Heart left ventricle (tissue), 13 donors: ENCODE data around the gene GNG7.

Experiments used
- POLR2A ChIP-seq, 2 donors: fragments of 450-650 bp; IDR thresholded peaks; one replicate each; pipeline ENCODE4 v1.6.1; 2017; ENCODE audit warnings: antibody characterized with exemption in 2 of 2, mild to moderate bottlenecking in 2 of 2, moderate library complexity in 2 of 2
- TF ChIP-seq, protein P1 (sequence below), 12 donors: fragments of 200-600 bp; sonication (generic) in 4 of 12; IDR thresholded peaks; one replicate each; pipeline versions ENCODE4 v1.5.0 to v1.8.0; 2018 to 2022; ENCODE audit warnings: antibody characterized with exemption in 12 of 12, mild to moderate bottlenecking in 5 of 12
- donor health status: ischemic (EF 13 %, LVEDD 7.1; RV severe dilation, severe dysfunction).
- donor health status: DM: no; HTN: yes; CAD: no.
- donor health status: DM: no; HTN: no; CAD: no.
- donor health status: ischemic (EF 25% LVEDD 6.9; RV normal size, moderate dysfunction).
- donor health status: ischemic (EF 25% LVEDD 5.7; RV mildly dilated, moderate dysfunction).
- donor health status: ischemic (EF 35%, LVEDD 5.7; RV mildly dilated, moderate dysfunction).
- donor health status: nonischemic (EF 11% LVEDD 7.7; RV severe dilation, severe dysfunction).
- donor health status: DM: yes; HTN: yes; CAD: no.
- donor health status: PGD.
- donor health status: ischemic (EF 29% LVEDD 5.4; RV normal size, mild dysfunction).
- donor health status: nonischemic (EF 23%, LVEDD 6.1; RV moderate dilation, normal function).

GRCh38 chr19:2685204-2685704 is 17.2 kb downstream of the GNG7 start:
- TF ChIP-seq, protein P1, sequence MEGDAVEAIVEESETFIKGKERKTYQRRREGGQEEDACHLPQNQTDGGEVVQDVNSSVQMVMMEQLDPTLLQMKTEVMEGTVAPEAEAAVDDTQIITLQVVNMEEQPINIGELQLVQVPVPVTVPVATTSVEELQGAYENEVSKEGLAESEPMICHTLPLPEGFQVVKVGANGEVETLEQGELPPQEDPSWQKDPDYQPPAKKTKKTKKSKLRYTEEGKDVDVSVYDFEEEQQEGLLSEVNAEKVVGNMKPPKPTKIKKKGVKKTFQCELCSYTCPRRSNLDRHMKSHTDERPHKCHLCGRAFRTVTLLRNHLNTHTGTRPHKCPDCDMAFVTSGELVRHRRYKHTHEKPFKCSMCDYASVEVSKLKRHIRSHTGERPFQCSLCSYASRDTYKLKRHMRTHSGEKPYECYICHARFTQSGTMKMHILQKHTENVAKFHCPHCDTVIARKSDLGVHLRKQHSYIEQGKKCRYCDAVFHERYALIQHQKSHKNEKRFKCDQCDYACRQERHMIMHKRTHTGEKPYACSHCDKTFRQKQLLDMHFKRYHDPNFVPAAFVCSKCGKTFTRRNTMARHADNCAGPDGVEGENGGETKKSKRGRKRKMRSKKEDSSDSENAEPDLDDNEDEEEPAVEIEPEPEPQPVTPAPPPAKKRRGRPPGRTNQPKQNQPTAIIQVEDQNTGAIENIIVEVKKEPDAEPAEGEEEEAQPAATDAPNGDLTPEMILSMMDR (IDR thresholded peaks at IDR 0.05), result no peak
- no peak for TF ChIP-seq POLR2A (IDR thresholded peaks at IDR 0.05)
